Stimulated activated CD4-positive, alpha-beta T cell treated with anti-CD3 and anti-CD28 coated beads, Interleukin-12 subunit alpha, Interleukin-12 subunit beta, amount 100 ng/mL, for 24 hours (primary cell): Measurements from ENCODE around the gene APPBP2.

ENCODE experiments used
- DNase-seq, 2 experiments: peaks; one replicate each; pipeline ENCODE4 v3.0.0-alpha.2; 2020; ENCODE audit warnings: low read depth in 2 of 2

APPBP2 gene

DNA sequence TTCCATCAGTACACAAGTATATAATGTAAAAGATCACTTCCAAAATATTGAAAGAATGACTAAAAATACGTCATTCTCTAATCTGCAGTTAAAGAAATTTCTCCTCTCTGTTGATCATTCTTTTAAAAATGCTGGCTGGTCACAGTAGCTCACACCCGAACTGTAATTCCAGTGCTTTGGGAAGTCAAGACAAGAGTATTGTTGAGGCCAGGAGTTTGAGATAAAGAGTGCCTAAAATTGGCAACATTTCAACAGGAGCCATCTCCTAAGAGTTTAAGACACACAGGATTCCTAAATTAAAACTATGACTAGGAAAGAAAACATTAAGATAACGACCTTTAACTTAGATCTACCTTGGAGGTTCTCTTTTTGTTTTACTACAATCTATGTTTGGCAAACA is 129.6 kb downstream of the APPBP2 start:
- no peak for DNase-seq

DNA sequence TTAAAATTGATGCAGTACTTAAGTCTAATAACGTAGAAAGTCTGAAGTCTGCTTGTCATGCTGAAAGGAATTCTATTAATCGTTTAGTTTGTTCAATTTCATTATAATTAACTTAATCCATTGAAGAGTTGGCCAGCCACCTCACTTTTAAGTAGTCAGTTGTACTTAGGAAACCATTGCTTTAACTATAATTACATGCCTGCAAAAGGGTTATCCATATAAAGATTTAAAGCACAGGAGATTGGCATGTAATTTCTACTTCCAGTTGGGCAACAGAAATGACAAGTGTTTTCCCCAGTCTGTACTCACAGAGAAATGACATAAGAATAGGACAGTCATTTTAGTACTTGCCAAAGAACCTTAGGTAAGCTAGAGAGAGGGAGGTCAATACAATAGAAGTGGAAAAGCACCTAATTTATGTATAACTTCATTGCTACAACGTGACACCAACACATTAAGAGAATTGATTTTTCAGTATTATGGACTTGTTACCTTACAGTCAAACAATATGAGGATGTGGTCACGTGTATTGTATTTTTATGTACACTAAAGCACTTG is 130.5 kb downstream of the APPBP2 start:
- no peak for DNase-seq

DNA sequence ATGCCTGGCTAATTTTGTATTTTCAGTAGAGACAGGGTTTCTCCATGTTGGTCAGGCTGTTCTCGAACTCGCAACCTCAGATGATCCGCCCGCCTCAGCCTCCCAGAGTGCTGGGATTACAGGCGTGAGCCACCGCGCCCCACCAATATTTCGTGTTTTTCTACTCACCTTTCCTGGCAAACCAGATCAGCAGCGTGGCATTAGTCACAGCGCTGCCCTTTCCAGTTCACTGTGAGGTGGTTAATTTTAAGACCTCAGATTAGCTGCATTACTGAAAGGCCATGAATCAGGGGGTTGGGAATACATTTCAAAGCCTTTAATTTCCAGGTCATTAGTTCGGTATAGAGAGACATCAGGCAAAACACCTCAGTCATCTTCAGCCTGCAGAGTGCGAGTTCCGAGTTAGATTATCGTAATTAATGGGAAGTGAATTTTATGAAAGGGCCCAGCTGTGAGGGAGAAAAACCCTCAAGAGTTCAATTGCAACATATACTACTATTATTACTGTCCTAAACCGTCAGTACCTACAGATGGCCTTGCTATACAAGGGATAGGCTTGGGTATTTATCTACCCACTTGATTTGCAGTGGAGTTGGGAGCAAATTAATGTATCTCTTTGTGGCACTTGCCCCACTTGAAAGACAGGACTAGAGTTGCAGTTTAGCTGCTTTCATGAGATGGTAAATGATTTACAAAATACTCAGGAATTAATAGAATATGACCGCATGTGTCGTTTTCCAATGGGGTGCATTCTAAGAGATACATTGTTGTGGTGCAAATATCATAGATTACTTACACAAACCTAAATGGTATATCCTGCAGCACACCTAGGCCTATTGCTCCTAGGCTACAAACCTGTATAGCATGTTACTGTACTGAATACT is 132.0 kb downstream of the APPBP2 start:
- DNase-seq, result no peak
